NB4 (cell line): Measurements from ENCODE around the gene MYO1F.

Experiments used
- CTCF ChIP-seq: IDR thresholded peaks from one replicate; pipeline ENCODE4 v1.5.1; 2012; ENCODE audit warnings: low read depth, low read length
- MYC ChIP-seq: IDR thresholded peaks from 2 replicates; pipeline ENCODE4 v1.6.1; 2011; ENCODE audit warnings: low read depth, low read length
- POLR2A ChIP-seq: IDR thresholded peaks from 2 replicates; pipeline ENCODE4 v1.6.1; 2011; ENCODE audit warnings: mild to moderate bottlenecking; ENCODE audit not compliant: insufficient read length; ENCODE audit errors: extremely low read depth

DNA sequence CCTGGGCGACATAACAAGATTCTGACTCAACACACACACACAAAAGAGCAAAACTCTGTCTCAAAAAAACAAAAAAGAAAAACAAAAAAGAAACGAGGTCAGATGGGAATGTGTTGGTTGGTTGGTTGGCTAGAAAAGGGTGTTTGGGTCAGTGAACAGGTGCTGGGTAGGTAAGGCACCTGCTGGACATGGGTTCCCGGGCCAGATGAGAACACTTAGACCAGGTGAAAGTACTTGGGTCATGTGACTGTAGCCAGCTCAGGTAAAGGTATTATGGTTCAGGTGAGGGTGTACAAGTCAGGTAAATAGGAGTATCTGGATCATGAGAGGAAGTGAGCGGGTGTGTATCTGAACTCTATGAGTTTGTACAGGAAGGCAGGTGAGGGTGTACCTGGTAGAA lies 48.7 kb downstream of the MYO1F start:
- TF ChIP-seq POLR2A: no peak
- no peak for TF ChIP-seq MYC
- no peak for TF ChIP-seq CTCF
